HG02943 (cell line): ENCODE data around the gene DROSHA.

ENCODE experiments used
- ATAC-seq: cut with Tn5 transposase; IDR thresholded peaks from one replicate; pipeline ENCODE4 v1.9.1; 2021; ENCODE audit warnings: mild to moderate bottlenecking, low read depth, moderate library complexity; ENCODE audit not compliant: unreplicated experiment

The DROSHA gene

DNA sequence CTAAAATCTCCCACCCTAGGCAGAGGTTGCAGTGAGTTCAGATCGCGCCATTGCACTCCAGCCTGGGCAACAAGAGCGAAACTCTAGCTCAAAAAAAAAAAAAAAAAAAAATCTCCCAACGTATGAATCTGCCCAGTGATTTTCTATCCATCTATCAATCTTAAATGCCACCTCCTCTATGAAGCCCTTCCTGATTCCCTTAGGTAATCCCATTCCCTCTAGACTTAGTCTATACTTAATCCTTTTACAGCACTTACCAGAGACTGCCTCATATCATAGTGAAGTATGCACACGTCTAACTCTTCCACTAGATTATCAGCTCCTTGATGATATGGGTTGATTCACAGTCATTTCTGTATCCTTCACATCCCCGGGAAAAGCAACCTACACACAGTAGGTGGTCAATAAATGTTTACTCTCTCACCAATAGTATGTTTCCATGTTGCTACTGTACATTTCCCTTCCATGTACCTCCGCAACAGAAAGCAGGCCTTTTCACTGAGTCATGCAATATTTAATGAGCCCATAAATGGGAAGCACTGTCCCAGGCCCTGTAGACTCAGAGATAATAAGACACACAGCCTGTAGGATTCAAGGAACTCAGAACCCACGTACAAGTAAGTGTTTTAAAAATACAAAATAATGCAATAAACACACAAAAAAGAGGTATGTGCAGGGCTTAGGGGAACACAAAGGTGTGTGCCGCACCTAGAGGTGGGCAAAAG, 1.2 kb downstream of the DROSHA start:
- ATAC-seq = no peak

DNA sequence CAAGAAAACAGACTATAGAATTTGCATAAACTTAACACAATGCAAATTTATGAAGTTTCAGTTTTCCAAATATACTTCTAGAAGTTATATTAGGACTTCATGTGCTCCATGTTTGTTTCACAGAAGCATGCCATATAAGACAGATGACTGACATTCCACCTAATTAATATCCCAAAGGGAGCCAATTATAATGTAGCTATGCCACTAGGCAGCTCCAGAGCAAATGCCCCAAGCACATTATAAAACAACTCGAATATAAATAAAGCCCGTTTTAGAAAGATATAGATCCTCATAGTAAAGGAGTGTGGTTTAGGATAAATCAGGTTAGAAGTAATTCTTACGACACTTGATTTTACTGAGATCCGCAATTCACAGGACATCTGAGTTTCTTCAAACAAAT, 8.9 kb downstream of the DROSHA start:
- no peak for ATAC-seq

DNA sequence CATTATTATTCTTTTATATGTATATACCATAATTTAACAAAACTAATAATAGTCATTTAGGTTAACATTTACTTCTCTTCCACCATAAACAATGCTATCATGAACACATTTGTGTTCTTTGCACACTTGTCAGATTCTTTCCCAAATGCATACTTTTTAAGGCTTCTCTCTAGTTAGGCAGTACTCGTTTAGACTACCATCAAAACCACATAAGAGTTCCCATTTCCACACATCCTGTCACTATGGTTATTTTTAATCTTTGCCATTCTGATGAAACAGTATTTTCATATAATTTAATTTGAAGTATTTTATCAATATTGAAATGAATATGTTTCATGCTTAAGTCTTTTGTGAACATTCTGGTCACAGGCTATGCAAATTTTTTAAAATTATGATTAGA, 15.1 kb downstream of the DROSHA start:
- no peak for ATAC-seq

DNA sequence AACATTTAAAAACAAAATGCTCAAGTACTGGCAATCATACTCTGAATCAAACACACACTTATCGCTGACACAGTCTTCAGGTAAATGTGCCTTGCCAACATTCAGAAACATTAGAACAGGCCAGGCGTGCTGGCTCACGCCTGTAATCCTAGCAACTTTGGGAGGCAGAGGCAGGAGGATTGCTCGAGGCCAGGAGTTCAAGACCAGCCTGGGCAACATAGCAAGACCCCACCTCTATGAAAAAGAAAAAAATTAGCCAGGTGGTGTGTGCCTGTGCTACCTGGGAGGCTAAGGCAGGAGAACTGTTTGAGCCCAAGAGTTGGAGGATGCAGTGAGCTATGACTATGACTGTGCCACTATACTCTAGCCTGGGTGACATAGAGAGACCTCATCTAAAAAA, 20.6 kb downstream of the DROSHA start:
- ATAC-seq = no peak

DNA sequence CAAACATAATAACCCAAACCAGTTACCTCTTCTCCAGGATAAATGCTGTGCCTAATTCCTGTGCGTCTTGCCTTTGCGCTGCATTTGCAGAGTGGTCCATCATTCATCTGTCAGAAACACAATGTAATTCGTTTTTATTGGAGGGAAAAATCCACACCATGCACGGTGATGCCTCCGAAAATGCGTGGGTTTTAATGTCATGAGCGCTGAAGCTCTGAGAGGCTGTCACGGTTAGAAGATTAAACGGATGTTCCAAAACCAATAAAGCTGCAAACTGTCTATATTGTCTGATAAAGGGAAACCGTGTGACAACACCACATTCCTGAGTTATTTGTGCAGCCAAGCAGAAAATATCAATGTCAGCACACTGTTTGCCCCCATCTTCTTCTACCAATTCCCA, 27.4 kb downstream of the DROSHA start:
- no peak for ATAC-seq

DNA sequence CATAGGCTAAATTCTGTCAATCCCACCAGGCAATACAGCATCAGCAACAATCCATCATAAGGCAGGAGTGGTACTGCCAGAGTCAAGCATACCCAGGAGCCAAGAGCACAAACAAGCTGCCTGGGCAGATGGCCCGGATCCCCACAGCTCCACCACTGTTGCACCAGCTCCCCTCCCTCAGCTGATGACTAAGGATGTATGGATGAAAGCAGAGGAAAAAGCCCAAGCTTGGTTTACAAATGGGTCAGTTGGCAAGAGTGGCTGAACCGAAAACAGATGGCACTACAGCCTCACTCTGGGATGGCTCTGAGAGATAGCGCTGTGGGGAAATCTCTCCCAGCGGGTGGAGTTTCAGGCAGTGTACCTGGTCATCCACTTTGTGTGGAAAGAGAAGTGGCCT, 29.4 kb downstream of the DROSHA start:
- no peak for ATAC-seq

DNA sequence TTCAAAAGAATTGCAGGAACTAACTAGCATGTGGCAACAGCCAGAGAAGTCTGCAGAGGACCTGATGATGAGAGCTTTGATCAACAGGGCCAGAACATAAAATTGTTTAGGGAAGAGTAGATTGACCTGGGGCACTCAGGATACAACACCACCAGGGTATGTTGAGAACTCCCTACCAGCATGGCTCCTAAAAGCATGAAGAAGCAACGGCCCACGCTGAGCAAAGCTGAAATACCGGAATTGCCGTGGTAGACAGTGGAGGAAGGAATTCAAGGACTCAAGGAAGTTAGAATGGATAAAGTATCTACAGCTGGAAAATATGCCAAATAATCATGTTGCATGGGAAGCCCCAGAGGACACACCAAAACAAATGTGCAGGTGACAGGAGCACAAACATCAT, 31.6 kb downstream of the DROSHA start:
- no peak for ATAC-seq

DNA sequence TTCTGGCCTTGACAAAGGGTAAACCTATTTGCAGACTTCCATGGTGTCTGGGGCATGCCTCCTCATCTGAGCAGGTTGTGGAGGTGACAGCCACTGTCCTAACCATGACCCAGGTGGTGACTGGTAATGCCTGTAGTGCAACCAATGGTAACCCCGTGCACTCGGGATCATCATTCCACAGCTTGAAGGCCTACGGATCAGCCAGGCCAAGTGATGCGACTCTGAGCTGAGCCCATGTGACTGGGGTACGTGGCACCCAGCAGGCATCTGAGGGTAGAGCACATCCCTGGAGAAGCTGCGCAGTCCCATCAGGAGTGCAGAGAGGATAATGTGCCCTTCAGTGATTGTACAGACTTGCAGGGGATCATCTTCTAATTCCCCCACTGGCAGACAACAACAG, 35.0 kb downstream of the DROSHA start:
- ATAC-seq = no peak

DNA sequence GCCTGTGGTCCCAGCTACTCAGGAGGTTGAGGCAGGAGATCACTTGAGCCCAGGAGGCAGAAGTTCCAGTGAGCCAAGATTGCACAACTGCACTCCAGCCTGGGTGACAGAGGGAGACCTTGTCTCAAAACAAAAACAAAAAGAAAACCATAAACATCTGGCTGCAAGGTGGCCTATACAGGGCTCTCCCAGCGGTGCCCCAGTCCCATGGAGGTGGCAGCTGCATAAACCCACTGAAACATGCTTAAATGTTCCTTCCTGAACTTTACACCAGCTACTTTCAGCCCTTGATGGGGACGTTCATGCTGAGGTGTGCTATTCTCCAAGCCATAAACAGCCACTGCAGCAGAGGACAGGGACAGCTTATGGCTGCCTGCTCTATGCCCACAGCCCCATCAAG, 35.6 kb downstream of the DROSHA start:
- ATAC-seq = no peak

DNA sequence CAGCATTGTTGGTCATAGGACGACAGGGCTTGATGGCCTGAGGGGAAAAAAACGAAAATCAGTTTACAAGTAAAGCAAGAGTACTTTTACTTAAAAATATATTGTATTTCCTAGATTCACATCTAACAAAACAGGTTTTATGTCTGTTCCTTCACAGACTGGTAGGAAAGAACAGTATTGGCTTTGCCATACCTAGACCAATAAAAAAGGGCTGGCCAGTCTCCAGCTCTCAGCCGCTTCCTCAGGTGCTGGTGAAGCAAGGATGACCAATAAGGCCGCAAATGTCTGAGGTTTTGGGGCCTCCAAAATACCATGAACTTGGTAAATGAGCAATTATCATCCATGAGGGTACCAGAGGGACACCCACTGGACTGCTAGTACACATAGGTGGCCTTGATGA, 36.6 kb downstream of the DROSHA start:
- no peak for ATAC-seq

DNA sequence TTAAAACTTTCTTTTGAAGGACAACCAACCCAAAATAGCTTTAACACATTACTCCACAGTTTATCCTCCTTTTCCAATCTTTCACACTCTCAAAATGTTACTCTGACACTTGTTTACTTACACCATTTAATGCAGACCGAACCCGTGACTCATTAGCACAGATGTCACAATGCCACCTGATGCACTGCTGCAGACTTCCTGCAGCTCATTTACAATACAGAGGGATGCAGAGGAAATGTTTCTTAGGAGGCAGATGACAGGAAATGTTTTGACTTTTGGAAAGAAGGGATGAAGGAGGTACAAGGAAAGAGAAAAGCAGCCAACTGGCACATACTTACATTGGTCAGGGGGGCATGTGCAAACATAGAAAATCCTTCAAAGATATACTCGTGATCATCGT, 39.0 kb downstream of the DROSHA start:
- no peak for ATAC-seq

DNA sequence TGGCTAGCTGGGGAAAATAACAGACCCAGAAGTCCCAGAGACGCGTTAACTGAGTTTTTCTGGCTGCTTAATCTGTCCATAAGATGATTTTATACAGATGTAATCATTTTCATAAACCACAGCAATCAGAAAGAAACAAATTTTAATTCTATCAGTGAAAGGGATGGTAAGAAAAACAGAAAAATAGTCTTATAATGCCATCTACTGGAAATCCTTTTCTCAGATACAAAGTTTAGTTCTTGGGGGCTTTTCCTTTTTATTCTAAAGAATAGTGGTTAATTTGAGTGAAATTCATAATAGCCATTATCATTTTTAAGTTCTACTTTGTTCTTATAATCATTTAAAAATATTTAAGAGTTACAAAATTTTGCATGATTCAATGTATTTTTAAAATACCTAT, 44.4 kb downstream of the DROSHA start:
- no peak for ATAC-seq

DNA sequence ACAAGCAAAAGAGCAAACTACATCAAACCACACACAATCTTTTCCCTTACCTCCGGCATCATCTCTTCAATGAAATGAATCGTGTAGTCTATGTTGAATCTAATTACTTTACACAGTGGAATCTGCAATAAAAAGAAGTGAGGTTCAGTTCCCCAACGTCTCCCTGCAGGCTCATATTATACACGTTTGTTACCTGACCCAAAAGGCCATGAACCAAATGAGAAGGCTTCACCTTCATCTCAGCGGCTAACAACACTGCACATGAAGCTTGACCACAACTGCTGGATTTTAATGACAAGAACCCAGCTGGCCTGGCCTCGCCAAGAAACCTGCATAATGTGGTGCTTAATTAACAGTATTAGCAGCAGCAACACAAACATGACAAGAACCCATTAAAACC, 45.5 kb downstream of the DROSHA start:
- ATAC-seq = no peak

DNA sequence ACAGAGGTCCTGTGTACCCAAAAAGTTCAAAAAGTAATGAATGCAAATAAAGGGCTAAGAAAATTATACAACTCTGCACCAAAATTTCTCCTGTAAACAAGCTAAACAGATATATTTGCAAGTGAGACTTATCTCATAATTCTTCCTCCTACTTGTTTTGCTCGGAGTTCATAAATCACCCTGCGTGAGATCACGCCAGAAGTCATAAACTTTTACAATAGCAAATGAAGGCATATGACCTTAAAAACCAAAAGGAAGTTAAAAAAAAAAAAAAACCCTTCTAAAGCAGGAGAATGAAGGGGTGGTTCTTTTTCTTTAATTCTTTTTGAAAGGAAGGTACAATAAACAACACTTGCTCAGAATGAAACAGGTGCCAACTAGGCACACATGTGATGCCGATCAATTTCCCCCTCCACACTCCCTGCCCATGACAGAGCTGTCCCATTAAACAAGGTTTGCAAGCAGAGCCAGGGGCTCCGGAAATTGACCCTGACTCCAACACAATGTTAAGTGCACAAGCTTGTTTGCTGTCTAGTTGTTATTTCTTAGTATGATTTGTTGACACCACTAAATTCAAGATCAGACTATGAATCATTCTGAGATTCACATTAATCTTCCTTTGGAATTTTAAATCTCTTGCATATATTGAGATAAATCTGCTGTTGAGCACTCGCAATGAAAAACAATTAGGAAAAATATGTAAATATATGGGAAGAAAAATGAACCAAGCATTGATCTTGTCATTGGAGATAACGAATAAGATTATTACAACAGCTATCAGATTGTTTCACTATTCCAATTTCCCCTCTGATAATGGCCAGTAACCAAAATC, 46.3 kb downstream of the DROSHA start:
- no peak for ATAC-seq

DNA sequence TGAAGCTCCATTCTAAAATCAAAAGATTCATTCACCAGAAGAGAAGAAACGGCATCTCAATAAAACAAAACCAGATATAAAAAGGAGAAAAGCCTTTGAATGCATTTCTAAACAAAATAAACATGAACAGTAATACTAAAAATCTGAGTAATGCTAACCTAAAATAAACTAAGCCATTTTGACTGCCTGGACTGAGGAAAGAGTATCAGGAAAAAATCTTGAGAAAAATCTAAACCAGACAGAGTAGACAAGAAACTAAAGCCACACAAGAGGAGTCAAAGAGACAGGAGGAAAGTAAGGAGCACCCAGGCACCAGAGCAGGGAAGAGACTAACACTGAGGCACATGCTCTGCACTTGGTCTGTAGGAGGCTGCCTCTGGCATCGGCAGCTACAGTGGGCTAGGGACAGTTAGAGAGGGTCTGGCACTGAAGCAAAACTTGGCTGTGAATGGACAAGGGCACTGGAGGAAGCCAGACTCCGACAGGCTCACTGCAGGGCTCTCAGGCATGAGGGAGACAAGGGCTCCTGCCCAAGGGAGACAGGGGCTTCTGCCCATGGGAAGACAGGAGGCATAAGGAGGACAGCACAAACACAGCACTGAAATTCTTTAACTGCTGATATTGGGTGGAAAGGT, 50.2 kb downstream of the DROSHA start:
- ATAC-seq = no peak

DNA sequence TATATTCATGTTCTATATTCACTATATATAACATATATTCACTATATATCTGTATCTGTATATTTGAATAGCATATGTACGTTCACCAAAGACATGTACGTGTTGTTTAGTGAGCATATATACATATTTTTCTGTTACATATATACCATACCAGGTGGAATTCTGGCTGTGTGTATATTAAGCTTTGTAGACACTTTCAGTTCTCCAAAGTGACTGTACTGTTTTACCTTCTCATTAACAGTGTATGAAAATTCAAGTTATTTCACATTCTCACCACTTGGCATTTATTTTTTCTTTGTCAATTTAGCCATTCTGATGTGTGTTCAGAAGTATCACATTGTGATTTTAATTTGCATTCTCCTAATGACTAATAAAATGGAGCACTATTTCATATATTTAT, 52.2 kb downstream of the DROSHA start:
- ATAC-seq = no peak

DNA sequence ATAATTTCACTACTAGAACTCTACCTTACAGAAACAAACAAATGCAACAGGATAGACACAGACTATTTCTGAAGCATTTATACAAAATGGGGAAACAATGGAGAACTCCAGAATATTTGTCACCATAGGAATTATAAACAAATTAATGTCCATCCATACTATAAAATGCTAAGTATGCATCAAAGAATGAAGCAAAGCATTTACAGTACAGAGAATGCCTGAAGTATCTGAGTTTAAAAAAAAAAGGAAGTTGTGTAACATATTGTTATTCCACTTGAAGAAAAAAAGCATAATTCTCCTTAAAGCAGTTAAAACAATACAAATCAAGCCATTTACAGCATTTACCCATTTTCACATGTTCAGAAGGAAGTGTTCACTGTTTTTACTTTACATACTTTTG, 53.0 kb downstream of the DROSHA start:
- no peak for ATAC-seq

DNA sequence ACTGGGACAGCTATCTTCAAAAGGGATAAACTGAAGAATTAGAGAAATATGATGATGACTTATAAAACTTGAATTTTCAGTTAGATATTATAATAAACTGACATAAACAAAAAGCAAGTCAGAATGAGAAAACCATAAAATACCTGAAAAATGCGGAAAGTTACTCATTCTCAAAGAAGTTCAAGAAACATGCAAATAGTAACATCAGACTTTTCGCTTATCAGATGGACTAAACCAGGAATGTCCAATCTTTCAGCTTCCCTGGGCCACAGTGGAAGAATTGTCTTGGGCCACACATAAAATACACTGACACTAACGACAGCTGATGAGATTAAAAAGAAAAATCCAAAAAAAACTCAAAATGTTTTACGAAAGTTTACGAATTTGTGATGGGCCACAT, 53.9 kb downstream of the DROSHA start:
- no peak for ATAC-seq

DNA sequence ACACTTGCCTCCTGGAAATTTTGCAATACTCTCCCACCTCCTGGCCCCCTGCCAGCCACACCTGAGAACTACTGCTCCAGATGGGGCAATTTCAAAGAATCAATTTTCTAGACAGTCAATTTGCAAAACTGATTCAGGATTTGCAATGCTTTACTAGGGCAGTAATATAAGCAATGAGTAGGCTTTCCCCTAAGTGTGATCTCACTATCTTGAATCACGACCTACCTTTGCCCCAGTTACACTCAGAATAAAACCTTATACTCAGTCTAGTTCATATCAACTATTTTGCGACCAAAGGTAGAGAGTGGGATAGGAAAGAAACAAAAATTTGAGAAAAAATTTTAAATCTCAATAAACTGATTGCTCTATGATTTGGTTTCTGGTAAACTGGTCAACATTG, 54.4 kb downstream of the DROSHA start:
- no peak for ATAC-seq

DNA sequence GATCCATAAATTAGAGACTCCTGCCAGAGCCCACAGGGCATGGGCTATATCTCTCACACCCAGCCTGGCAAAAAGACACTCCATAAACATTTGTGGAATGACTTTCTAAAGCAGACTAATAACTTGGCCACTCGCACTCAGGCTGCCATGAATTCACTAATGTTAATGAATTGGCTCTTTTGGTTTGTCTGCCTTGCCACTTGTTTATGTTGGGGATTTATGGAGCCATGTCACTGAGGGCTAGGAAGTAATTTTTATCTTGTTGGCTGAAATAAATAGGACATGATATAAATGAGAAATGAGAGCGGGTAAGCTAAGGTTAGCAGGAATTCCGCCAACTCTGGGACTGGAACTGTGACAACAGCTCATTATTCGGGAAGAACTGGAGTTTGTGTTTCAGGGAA, 55.2 kb downstream of the DROSHA start:
- no peak for ATAC-seq

DNA sequence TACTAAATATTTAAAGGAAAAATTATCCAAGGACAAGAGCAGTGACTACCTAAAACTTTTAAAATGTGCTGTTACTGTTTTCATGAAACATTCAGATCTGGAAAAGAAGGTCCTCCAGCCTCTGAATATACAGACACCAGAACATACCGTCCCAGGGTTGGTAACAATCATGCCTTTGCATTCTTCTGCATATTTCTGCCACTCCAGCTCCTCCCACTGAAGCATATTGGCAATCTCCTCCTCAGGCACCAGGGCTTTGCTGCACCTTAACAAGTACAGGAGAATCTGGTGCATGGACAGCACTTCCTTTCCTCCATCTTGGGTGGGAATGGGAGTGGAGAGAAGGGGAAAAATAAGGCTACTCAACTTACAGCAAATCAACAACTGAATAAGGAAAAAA, 60.0 kb downstream of the DROSHA start:
- ATAC-seq = no peak

DNA sequence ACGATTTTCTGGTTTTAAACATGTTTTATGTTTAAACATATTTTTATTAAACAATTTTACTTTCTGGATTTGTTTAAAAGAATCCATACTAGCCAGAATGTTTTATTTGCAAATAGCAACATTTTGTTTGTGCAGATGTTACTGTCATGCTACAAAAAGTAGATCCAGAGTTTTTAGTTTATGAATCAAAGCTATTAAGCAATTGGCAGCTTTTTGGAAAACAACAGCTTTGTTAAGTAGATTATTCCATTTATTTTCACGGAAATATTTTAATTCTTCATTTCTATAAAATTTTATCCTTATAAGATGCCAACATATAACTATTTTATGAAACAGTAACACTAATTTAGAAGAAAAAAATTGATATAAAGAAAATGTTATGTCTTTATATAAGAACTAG, 60.9 kb downstream of the DROSHA start:
- ATAC-seq = no peak
